Measurements from ENCODE around the gene CFAP20DC.
"Not testable (repeated sequence)": the region's sequence is repeated elsewhere in the genome, so short reads cannot be mapped to it uniquely, and the experiment has no call there.

GRCh38 chr3:58695284-58695683 lies 354.5 kb downstream of the CFAP20DC start:
- TF ChIP-seq CTCF, POLR2AphosphoS5 (IDR thresholded peaks at IDR 0.05): not testable (repeated sequence)

All from esophagus muscularis mucosa (tissue), 3 donors.